ENCODE results near the gene ABCG5. TPM values are rescaled to one million over a fixed set of nuclear protein-coding genes. Genes with fewer than 3 reads are reported as not detected.

Gene ABCG5
- total RNA-seq, result not detected

- no peak for DNase-seq
Observed at GRCh38 chr2:43838560-43839267, at the start of gene ABCG5, which contains the start of gene ABCG8. TSS of gene ABCG5 (minus strand) at chr2:43838839. CDS start at chr2:43838679, 160 bp downstream. TSS of gene ABCG8 (plus strand) at chr2:43838971. CDS start at chr2:43839054, 83 bp downstream.

- no peak for DNase-seq
Observed at GRCh38 chr2:43887176-43887575, 48.5 kb upstream of the ABCG5 start.

- no peak for DNase-seq
Observed at GRCh38 chr2:43885132-43885632, 46.5 kb upstream of the ABCG5 start.

- no peak for DNase-seq
Observed at GRCh38 chr2:43884689-43885088, 46.0 kb upstream of the ABCG5 start.

- no peak for DNase-seq
Observed at GRCh38 chr2:43882312-43882711, 43.7 kb upstream of the ABCG5 start.

- no peak for DNase-seq
Observed at GRCh38 chr2:43880952-43881351, 42.3 kb upstream of the ABCG5 start.

GRCh38 chr2:43880471-43880870 lies 41.8 kb upstream of the ABCG5 start:
- no peak for DNase-seq

GRCh38 chr2:43879261-43879660 lies 40.6 kb upstream of the ABCG5 start:
- no peak for DNase-seq

- DNase-seq, result peak; percentile 37
Observed at GRCh38 chr2:43877782-43878464, 39.3 kb upstream of the ABCG5 start.

- no peak for DNase-seq
Observed at GRCh38 chr2:43874776-43875451, 36.3 kb upstream of the ABCG5 start.

GRCh38 chr2:43872151-43872550 lies 33.5 kb upstream of the ABCG5 start:
- no peak for DNase-seq

GRCh38 chr2:43855292-43855691 lies 16.7 kb upstream of the ABCG5 start:
- DNase-seq, result no peak

GRCh38 chr2:43854671-43855070 lies 16.0 kb upstream of the ABCG5 start:
- no peak for DNase-seq

- DNase-seq, result no peak
Observed at GRCh38 chr2:43853141-43854081, 14.8 kb upstream of the ABCG5 start.

GRCh38 chr2:43852196-43852730 lies 13.6 kb upstream of the ABCG5 start:
- DNase-seq, result no peak

GRCh38 chr2:43851011-43851980 lies 12.7 kb upstream of the ABCG5 start:
- no peak for DNase-seq

GRCh38 chr2:43848214-43848613 lies 9.6 kb upstream of the ABCG5 start:
- no peak for DNase-seq

GRCh38 chr2:43846140-43846793 lies 7.6 kb upstream of the ABCG5 start:
- DNase-seq, result no peak

- no peak for DNase-seq
Observed at GRCh38 chr2:43845181-43845580, 6.5 kb upstream of the ABCG5 start.

GRCh38 chr2:43842866-43843226 lies 4.2 kb upstream of the ABCG5 start:
- DNase-seq, result no peak
